ENCODE measurements around the gene TMEM132D.

TMEM132D gene

GRCh38 chr12:129873111-129873832 is 30.6 kb downstream of the TMEM132D start:
- DNase-seq = no peak

- no peak for DNase-seq
Observed at GRCh38 chr12:129871991-129872972, 31.5 kb downstream of the TMEM132D start.

- DNase-seq = no peak
Observed at GRCh38 chr12:129870796-129871195, 33.0 kb downstream of the TMEM132D start.

- DNase-seq = no peak
Observed at GRCh38 chr12:129870136-129870535, 33.7 kb downstream of the TMEM132D start.

- DNase-seq = no peak
Observed at GRCh38 chr12:129868575-129868974, 35.2 kb downstream of the TMEM132D start.

- DNase-seq = no peak
Observed at GRCh38 chr12:129863938-129864337, 39.9 kb downstream of the TMEM132D start.

- DNase-seq = no peak
Observed at GRCh38 chr12:129862561-129863175, 41.2 kb downstream of the TMEM132D start.

- DNase-seq = no peak
Observed at GRCh38 chr12:129861951-129862350, 41.9 kb downstream of the TMEM132D start.

GRCh38 chr12:129854591-129854990 is 49.2 kb downstream of the TMEM132D start:
- DNase-seq = no peak

GRCh38 chr12:129851296-129851695 is 52.5 kb downstream of the TMEM132D start:
- no peak for DNase-seq

- no peak for DNase-seq
Observed at GRCh38 chr12:129848876-129849275, 54.9 kb downstream of the TMEM132D start.

- no peak for DNase-seq
Observed at GRCh38 chr12:129847063-129847462, 56.8 kb downstream of the TMEM132D start.

- no peak for DNase-seq
Observed at GRCh38 chr12:129844662-129845220, 59.1 kb downstream of the TMEM132D start.

- no peak for DNase-seq
Observed at GRCh38 chr12:129841251-129841650, 62.6 kb downstream of the TMEM132D start.

GRCh38 chr12:129840145-129840884 is 63.5 kb downstream of the TMEM132D start:
- DNase-seq = no peak

- DNase-seq = no peak
Observed at GRCh38 chr12:129839679-129840078, 64.1 kb downstream of the TMEM132D start.

- no peak for DNase-seq
Observed at GRCh38 chr12:129831294-129831693, 72.5 kb downstream of the TMEM132D start.

- DNase-seq = no peak
Observed at GRCh38 chr12:129830796-129831195, 73.0 kb downstream of the TMEM132D start.

GRCh38 chr12:129827866-129828384 is 75.9 kb downstream of the TMEM132D start:
- DNase-seq = no peak

- DNase-seq = no peak
Observed at GRCh38 chr12:129827102-129827865, 76.5 kb downstream of the TMEM132D start.

GRCh38 chr12:129826273-129826672 is 77.6 kb downstream of the TMEM132D start:
- no peak for DNase-seq
